Liver (tissue), 9 donors: ENCODE data around the gene LNX1. TPM values are rescaled to one million over a fixed set of nuclear protein-coding genes. Genes with fewer than 3 reads are reported as not detected.

Source experiments
- DNase-seq: peaks from one replicate; pipeline ENCODE4 v3.0.0-alpha.2; 2017; ENCODE audit warnings: low spot score
- H3K27ac ChIP-seq, 2 donors: one replicate each; pipeline ENCODE4 v1.7.0; 2013; ENCODE audit warnings: inconsistent platforms in 2 of 2, low read length in 2 of 2, control low read depth in 1 of 2, low read depth in 1 of 2, mild to moderate bottlenecking in 1 of 2
- H3K27me3 ChIP-seq, 4 donors: one replicate each; pipeline versions ENCODE4 v1.6.1 to v1.7.0; 2013; ENCODE audit warnings: low read length in 3 of 4, inconsistent platforms in 1 of 4, mild to moderate bottlenecking in 1 of 4, moderate library complexity in 1 of 4; ENCODE audit not compliant: control insufficient read depth in 4 of 4, insufficient read depth in 4 of 4
- H3K36me3 ChIP-seq, 4 donors: one replicate each; pipeline versions ENCODE4 v1.6.1 to v1.7.0; 2013; ENCODE audit warnings: low read length in 3 of 4, mild to moderate bottlenecking in 3 of 4, low read depth in 1 of 4, moderate library complexity in 1 of 4; ENCODE audit not compliant: control insufficient read depth in 4 of 4, insufficient read depth in 3 of 4
- H3K4me1 ChIP-seq, 4 donors: one replicate each; pipeline versions ENCODE4 v1.6.1 to v1.7.0; 2013; ENCODE audit warnings: low read length in 3 of 4, mild to moderate bottlenecking in 3 of 4, moderate library complexity in 1 of 4; ENCODE audit not compliant: control insufficient read depth in 4 of 4, insufficient read depth in 4 of 4
- H3K4me3 ChIP-seq, 3 donors: one replicate each; pipeline versions ENCODE4 v1.6.1 to v1.7.0; 2013; ENCODE audit warnings: low read length in 3 of 3, control low read depth in 1 of 3, low read depth in 1 of 3, mild to moderate bottlenecking in 1 of 3
- H3K9ac ChIP-seq, 2 donors: one replicate each; pipeline ENCODE4 v1.7.0; 2013; ENCODE audit warnings: low read length in 2 of 2, mild to moderate bottlenecking in 2 of 2, moderate library complexity in 2 of 2, control low read depth in 1 of 2, low read depth in 1 of 2
- H3K9me3 ChIP-seq, 4 donors: one replicate each; pipeline versions ENCODE4 v1.6.1 to v1.7.0; 2013; ENCODE audit warnings: low read length in 3 of 4; ENCODE audit not compliant: control insufficient read depth in 4 of 4
- EGR1 ChIP-seq, 2 donors: IDR thresholded peaks; 2 replicates each; pipeline ENCODE4 v1.6.1; 2016 to 2018; ENCODE audit warnings: antibody characterized with exemption in 2 of 2, low read depth in 2 of 2
- FOXA1 ChIP-seq: IDR thresholded peaks from 2 replicates; pipeline ENCODE4 v1.6.1; 2016; ENCODE audit warnings: antibody characterized with exemption
- FOXA2 ChIP-seq: IDR thresholded peaks from 2 replicates; pipeline ENCODE4 v1.6.1; 2016; ENCODE audit warnings: antibody characterized with exemption
- GABPA ChIP-seq, 2 donors: IDR thresholded peaks in 1 of 2; conservative IDR thresholded peaks in 1 of 2; 2 replicates each; pipeline ENCODE4 v1.6.1; 2016; ENCODE audit warnings: antibody characterized with exemption in 2 of 2, mild to moderate bottlenecking in 1 of 2, moderate library complexity in 1 of 2
- HNF4A ChIP-seq, 2 donors: conservative IDR thresholded peaks; 2 replicates each; pipeline ENCODE4 v1.6.1; 2016; ENCODE audit warnings: antibody characterized with exemption in 2 of 2, mild to moderate bottlenecking in 2 of 2
- HNF4G ChIP-seq: IDR thresholded peaks from 2 replicates; pipeline ENCODE4 v1.6.1; 2016; ENCODE audit warnings: antibody characterized with exemption
- JUND ChIP-seq, 2 donors: IDR thresholded peaks; 2 replicates each; pipeline ENCODE4 v1.6.1; 2016; ENCODE audit warnings: antibody characterized with exemption in 2 of 2
- NR2F2 ChIP-seq: IDR thresholded peaks from 2 replicates; pipeline ENCODE4 v1.6.1; 2016; ENCODE audit warnings: antibody characterized with exemption
- RAD21 ChIP-seq, 2 donors: IDR thresholded peaks; 2 replicates each; pipeline ENCODE4 v1.6.1; 2016; ENCODE audit warnings: antibody characterized with exemption in 2 of 2, mild to moderate bottlenecking in 2 of 2
- RXRA ChIP-seq, 2 donors: IDR thresholded peaks; 2 replicates each; pipeline ENCODE4 v1.6.1; 2017 to 2018; ENCODE audit warnings: antibody characterized with exemption in 2 of 2, mild to moderate bottlenecking in 1 of 2
- SP1 ChIP-seq: IDR thresholded peaks from 2 replicates; pipeline ENCODE4 v1.6.1; 2018; ENCODE audit warnings: antibody characterized with exemption, mild to moderate bottlenecking
- TAF1 ChIP-seq: conservative IDR thresholded peaks from 2 replicates; pipeline ENCODE4 v1.6.1; 2016; ENCODE audit warnings: antibody characterized with exemption, mild to moderate bottlenecking
- YY1 ChIP-seq: IDR thresholded peaks from 2 replicates; pipeline ENCODE4 v1.6.1; 2016; ENCODE audit warnings: antibody characterized with exemption, mild to moderate bottlenecking
- WGBS: extraction: QIAGEN DNeasy Blood & Tissue Kit; methylation state at CpG from one replicate; pipeline ENCODE4 v1.1.7; 2013; 5-methylcytosine and 5-hydroxymethylcytosine counted together
- polyA plus RNA-seq, 2 donors: library from polyadenylated mRNA; stranded (reverse) in 1 of 2; unstranded in 1 of 2; fragments of 200-250 nt in 1 of 2; fragments of >200 nt in 1 of 2; fragmentation: Nextera tagmentation in 1 of 2; extraction: Ambion mirVana in 1 of 2; gene quantifications; one replicate each; pipeline versions ENCODE4 v1.2.1 to v1.2.3, GENCODE V29; 2013 to 2015
- total RNA-seq, 2 donors: library from RNA; depleted of rRNA; stranded (reverse); fragments of >200 nt; gene quantifications; one replicate each; pipeline ENCODE4 v1.2.3, GENCODE V29; 2014
- TF ChIP-seq, protein P1 (sequence below): IDR thresholded peaks from 2 replicates; pipeline ENCODE4 v1.6.1; 2016; ENCODE audit warnings: antibody characterized with exemption
- TF ChIP-seq, protein P2 (sequence below): IDR thresholded peaks from 2 replicates; pipeline ENCODE4 v1.6.1; 2016; ENCODE audit warnings: antibody characterized with exemption
- TF ChIP-seq, protein P3 (sequence below): IDR thresholded peaks from 2 replicates; pipeline ENCODE4 v1.6.1; 2016; ENCODE audit warnings: antibody characterized with exemption
- TF ChIP-seq, protein P4 (sequence below): fragments of 150-350 bp; IDR thresholded peaks from 2 replicates; pipeline ENCODE4 v1.5.1; 2017; ENCODE audit warnings: improper control_type of control experiment, low read depth, low read length; ENCODE audit not compliant: missing input control
- TF ChIP-seq, protein P5 (sequence below): IDR thresholded peaks from 2 replicates; pipeline ENCODE4 v1.6.1; 2016; ENCODE audit warnings: antibody characterized with exemption, mild to moderate bottlenecking
- donor health status: healthy.
- donor health status: healthy.
- donor health status: healthy.
- donor health status: healthy.
- donor health status: healthy.

Gene LNX1
- total and polyA plus RNA-seq, 4 donors: 1.5 to 3.4 (median 2.3) TPM

DNA sequence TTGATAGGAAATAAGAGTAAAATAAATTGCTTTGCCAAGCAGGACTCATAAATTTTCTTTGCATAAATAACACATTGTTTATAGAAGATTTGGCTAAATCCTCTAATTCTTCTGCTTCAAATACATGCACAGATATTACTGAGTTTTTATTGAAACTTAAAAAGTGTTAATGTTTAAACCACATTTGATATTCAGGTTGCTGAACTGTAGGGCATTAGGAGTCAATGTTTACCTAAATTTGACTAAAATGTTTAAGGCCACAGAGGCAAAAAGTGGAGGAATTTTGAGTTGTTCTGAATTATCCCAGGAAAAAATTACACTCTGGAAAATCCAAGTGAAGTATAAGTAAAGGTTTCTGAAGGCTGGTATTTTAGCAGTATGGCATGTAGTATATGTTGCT, 135.1 kb downstream of the LNX1 start:
- TF ChIP-seq HNF4A (conservative IDR thresholded peaks at IDR 0.05): peak in 1 of 2 donors; percentile 1
- TF ChIP-seq RAD21 (IDR thresholded peaks at IDR 0.05): no peak
- TF ChIP-seq EGR1 (IDR thresholded peaks at IDR 0.05; ENCODE audit: low read depth in 2 of 2): no peak
- TF ChIP-seq HNF4G: no peak
- TF ChIP-seq FOXA2: no peak
- TF ChIP-seq, protein P1, sequence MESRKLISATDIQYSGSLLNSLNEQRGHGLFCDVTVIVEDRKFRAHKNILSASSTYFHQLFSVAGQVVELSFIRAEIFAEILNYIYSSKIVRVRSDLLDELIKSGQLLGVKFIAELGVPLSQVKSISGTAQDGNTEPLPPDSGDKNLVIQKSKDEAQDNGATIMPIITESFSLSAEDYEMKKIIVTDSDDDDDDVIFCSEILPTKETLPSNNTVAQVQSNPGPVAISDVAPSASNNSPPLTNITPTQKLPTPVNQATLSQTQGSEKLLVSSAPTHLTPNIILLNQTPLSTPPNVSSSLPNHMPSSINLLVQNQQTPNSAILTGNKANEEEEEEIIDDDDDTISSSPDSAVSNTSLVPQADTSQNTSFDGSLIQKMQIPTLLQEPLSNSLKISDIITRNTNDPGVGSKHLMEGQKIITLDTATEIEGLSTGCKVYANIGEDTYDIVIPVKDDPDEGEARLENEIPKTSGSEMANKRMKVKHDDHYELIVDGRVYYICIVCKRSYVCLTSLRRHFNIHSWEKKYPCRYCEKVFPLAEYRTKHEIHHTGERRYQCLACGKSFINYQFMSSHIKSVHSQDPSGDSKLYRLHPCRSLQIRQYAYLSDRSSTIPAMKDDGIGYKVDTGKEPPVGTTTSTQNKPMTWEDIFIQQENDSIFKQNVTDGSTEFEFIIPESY: no peak
- peak; percentile 35 to 56 for TF ChIP-seq RXRA (IDR thresholded peaks at IDR 0.05)
- no peak for TF ChIP-seq TAF1
- TF ChIP-seq, protein P2, sequence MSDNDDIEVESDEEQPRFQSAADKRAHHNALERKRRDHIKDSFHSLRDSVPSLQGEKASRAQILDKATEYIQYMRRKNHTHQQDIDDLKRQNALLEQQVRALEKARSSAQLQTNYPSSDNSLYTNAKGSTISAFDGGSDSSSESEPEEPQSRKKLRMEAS: no peak
- TF ChIP-seq NR2F2: no peak
- no peak for TF ChIP-seq FOXA1
- Histone ChIP-seq H3K9ac (no peak overlapping the region), H3K36me3 (peaks cover 3 to 43% (median 24%) of the 10 kb centered on the region in 4 donors), H3K4me3 (no peak overlapping the region), H3K27me3 (no peaks in the 10 kb centered on the region), H3K4me1 (peaks cover 0 to 20% (median 10%) of the 10 kb centered on the region in 4 donors), H3K9me3 (no peaks in the 10 kb centered on the region), H3K27ac (no peak overlapping the region)
- DNase-seq: no peak

DNA sequence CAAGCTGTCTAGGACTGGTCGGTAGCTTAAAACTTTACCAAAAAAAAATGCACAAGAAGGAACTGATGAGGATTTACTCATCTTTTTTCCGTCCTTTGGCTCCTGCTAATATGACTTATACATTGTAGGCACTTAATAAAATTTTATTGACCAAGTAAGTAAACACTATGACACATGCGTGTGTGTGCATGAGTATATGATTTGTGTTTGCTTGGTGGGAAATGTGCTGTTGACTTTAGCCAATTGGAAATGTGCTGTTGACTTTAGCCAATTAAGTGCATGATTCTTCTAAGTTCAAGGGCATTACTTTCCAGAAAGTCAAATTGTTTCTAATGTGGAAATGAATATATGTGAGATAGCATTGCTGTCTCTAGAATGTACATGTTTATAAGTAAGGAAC, 135.5 kb downstream of the LNX1 start:
- H3K27ac ChIP-seq: no peak overlapping the region
- DNase-seq: no peak
- no peak overlapping the region for H3K9ac ChIP-seq
- TF ChIP-seq RXRA (IDR thresholded peaks at IDR 0.05) (peak; percentile 23 to 36), NR2F2 (no peak), SP1 (peak; percentile 17), EGR1 (IDR thresholded peaks at IDR 0.05; ENCODE audit: low read depth in 2 of 2) (no peak), FOXA2 (peak; percentile 96), FOXA1 (peak; percentile 93), JUND (IDR thresholded peaks at IDR 0.05) (peak in 1 of 2 donors; percentile 8), HNF4G (no peak), HNF4A (conservative IDR thresholded peaks at IDR 0.05) (peak; percentile 32 to 34), YY1 (no peak), RAD21 (IDR thresholded peaks at IDR 0.05) (no peak), TAF1 (no peak), GABPA (IDR thresholded peaks at IDR 0.05 in 1 of 2, conservative IDR thresholded peaks at IDR 0.05 in 1 of 2) (no peak)
- TF ChIP-seq, protein P3, sequence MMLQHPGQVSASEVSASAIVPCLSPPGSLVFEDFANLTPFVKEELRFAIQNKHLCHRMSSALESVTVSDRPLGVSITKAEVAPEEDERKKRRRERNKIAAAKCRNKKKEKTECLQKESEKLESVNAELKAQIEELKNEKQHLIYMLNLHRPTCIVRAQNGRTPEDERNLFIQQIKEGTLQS: no peak
- TF ChIP-seq, protein P4, sequence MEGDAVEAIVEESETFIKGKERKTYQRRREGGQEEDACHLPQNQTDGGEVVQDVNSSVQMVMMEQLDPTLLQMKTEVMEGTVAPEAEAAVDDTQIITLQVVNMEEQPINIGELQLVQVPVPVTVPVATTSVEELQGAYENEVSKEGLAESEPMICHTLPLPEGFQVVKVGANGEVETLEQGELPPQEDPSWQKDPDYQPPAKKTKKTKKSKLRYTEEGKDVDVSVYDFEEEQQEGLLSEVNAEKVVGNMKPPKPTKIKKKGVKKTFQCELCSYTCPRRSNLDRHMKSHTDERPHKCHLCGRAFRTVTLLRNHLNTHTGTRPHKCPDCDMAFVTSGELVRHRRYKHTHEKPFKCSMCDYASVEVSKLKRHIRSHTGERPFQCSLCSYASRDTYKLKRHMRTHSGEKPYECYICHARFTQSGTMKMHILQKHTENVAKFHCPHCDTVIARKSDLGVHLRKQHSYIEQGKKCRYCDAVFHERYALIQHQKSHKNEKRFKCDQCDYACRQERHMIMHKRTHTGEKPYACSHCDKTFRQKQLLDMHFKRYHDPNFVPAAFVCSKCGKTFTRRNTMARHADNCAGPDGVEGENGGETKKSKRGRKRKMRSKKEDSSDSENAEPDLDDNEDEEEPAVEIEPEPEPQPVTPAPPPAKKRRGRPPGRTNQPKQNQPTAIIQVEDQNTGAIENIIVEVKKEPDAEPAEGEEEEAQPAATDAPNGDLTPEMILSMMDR: no peak
- TF ChIP-seq, protein P5, sequence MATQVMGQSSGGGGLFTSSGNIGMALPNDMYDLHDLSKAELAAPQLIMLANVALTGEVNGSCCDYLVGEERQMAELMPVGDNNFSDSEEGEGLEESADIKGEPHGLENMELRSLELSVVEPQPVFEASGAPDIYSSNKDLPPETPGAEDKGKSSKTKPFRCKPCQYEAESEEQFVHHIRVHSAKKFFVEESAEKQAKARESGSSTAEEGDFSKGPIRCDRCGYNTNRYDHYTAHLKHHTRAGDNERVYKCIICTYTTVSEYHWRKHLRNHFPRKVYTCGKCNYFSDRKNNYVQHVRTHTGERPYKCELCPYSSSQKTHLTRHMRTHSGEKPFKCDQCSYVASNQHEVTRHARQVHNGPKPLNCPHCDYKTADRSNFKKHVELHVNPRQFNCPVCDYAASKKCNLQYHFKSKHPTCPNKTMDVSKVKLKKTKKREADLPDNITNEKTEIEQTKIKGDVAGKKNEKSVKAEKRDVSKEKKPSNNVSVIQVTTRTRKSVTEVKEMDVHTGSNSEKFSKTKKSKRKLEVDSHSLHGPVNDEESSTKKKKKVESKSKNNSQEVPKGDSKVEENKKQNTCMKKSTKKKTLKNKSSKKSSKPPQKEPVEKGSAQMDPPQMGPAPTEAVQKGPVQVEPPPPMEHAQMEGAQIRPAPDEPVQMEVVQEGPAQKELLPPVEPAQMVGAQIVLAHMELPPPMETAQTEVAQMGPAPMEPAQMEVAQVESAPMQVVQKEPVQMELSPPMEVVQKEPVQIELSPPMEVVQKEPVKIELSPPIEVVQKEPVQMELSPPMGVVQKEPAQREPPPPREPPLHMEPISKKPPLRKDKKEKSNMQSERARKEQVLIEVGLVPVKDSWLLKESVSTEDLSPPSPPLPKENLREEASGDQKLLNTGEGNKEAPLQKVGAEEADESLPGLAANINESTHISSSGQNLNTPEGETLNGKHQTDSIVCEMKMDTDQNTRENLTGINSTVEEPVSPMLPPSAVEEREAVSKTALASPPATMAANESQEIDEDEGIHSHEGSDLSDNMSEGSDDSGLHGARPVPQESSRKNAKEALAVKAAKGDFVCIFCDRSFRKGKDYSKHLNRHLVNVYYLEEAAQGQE: no peak
- TF ChIP-seq, protein P2: peak; percentile 28
- TF ChIP-seq, protein P1: no peak
- H3K9me3 ChIP-seq: no peaks in the 10 kb centered on the region
- H3K36me3 ChIP-seq: peaks cover 3 to 39% (median 23%) of the 10 kb centered on the region in 4 donors
- no peaks in the 10 kb centered on the region for H3K27me3 ChIP-seq
- 71% methylated on average over 3 of the region's 3 CpGs for WGBS
- H3K4me1 ChIP-seq: peaks cover 0 to 20% (median 10%) of the 10 kb centered on the region in 4 donors
- H3K4me3 ChIP-seq: no peak overlapping the region
